ENCODE measurements around the gene BCL7A. TPM values are rescaled to one million over a fixed set of nuclear protein-coding genes. Genes with fewer than 3 reads are reported as not detected.

The BCL7A gene
- total RNA-seq, 4 donors from 2014 or later, result 0.75 to 6.8 (median 6.3) TPM

- Histone ChIP-seq H3K9me3 (no peaks in the 10 kb centered on the region), H3K4me1 (peaks cover 76 to 90% (median 79%) of the 10 kb centered on the region in 4 donors), H3K27me3 (no peaks in the 10 kb centered on the region), H3K36me3 (no peaks in the 10 kb centered on the region), H3K27ac (peak overlapping the region; percentile 71 to 95 (median 92)), H3K4me3 (no peak overlapping the region)
- 94 to 95% methylated on average over 5 to 9 of the region's 9 CpGs for WGBS, 2 donors (ENCODE audit: low coverage in 1 of 2)
- no peak for TF ChIP-seq EP300 (IDR thresholded peaks at IDR 0.05; ENCODE audit: low read depth)
- no peak for TF ChIP-seq POLR2A (IDR thresholded peaks at IDR 0.05)
- TF ChIP-seq, protein P1, sequence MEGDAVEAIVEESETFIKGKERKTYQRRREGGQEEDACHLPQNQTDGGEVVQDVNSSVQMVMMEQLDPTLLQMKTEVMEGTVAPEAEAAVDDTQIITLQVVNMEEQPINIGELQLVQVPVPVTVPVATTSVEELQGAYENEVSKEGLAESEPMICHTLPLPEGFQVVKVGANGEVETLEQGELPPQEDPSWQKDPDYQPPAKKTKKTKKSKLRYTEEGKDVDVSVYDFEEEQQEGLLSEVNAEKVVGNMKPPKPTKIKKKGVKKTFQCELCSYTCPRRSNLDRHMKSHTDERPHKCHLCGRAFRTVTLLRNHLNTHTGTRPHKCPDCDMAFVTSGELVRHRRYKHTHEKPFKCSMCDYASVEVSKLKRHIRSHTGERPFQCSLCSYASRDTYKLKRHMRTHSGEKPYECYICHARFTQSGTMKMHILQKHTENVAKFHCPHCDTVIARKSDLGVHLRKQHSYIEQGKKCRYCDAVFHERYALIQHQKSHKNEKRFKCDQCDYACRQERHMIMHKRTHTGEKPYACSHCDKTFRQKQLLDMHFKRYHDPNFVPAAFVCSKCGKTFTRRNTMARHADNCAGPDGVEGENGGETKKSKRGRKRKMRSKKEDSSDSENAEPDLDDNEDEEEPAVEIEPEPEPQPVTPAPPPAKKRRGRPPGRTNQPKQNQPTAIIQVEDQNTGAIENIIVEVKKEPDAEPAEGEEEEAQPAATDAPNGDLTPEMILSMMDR (IDR thresholded peaks at IDR 0.05), result no peak
- DNase-seq, result no peak
- in situ Hi-C loops (cut with MboI; ENCODE audit: low pct_ligation_motif_present in 1 of 4, low pct_unique_long_range_greater_than_20kb in 1 of 4, low sequenced_read_pairs in 3 of 4), result no loop called here
- intact Hi-C loops (cut with DNase I; ENCODE audit: low total_unique reads), result no loop called here
Observed at GRCh38 chr12:122093098-122093883, 71.6 kb downstream of the BCL7A start.

GRCh38 chr12:122094137-122094734, 72.6 kb downstream of the BCL7A start:
- peaks cover 76 to 90% (median 79%) of the 10 kb centered on the region in 4 donors for H3K4me1 ChIP-seq
- no peak for DNase-seq
- TF ChIP-seq POLR2AphosphoS5 (IDR thresholded peaks at IDR 0.05) (no peak), EP300 (IDR thresholded peaks at IDR 0.05; ENCODE audit: low read depth) (no peak), POLR2A (IDR thresholded peaks at IDR 0.05) (no peak)
- TF ChIP-seq, protein P1 (IDR thresholded peaks at IDR 0.05), result no peak
- intact Hi-C loops (cut with DNase I; ENCODE audit: low total_unique reads) (no loop called here), in situ Hi-C loops (cut with MboI; ENCODE audit: low pct_ligation_motif_present in 1 of 4, low pct_unique_long_range_greater_than_20kb in 1 of 4, low sequenced_read_pairs in 3 of 4) (no loop called here)
- H3K36me3 ChIP-seq, result no peaks in the 10 kb centered on the region
- whole genome bisulfite sequencing, 2 donors (ENCODE audit: low coverage in 1 of 2), result 87 to 96% methylated on average over 3 to 5 of the region's 5 CpGs
- H3K27ac ChIP-seq, result peak overlapping the region; percentile 84 to 94 (median 92)
- H3K27me3 ChIP-seq, result no peaks in the 10 kb centered on the region
- no peaks in the 10 kb centered on the region for H3K9me3 ChIP-seq
- no peak overlapping the region for H3K4me3 ChIP-seq

DNA sequence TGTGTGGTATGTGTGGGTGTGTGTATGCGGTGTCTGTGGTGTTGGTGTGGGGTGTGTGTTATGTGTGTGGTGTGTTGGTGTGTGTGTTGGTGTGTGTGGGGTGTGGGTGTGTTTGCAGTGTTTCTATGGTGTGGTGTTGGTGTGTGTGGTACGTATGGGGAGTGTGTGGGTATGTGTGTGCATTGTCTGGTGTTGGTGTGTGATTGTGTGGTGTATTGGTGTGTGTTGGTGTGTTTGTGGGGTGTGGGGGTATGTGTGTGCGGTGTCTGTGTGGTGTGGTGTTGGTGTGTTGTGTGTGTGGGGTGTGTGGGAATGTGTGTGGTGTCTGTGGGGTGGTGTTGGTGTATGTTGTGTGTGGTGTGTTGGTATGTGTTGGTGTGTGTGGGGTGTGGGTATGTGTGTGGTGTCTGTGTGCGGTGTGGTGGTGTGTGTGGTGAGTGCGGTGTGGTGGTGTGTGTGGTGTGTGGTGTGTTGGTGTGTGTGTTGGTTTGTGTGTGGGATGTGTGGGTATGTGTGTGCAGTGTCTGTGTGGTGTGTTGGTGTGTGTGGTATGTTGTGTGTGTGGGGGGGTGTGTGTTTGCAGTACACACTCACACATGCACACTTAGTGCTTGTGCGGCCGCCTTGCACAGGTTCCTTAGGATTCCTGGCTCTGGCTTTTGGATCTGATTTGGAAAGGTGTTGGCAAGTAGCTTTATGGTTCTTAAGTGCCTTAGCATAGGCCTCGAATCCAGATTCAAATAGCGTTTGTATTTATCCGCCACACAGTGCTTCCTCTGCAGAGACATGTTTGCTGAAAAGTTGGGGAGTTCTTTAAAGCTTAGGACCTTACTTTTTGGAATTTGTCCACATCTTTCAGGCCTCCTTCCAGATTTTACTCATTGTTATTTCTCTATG, 73.3 kb downstream of the BCL7A start:
- TF ChIP-seq POLR2A (IDR thresholded peaks at IDR 0.05), result no peak
- TF ChIP-seq POLR2AphosphoS5 (IDR thresholded peaks at IDR 0.05), result peak in 2 of 3 donors; percentile 6 to 12
- no peak overlapping the region for H3K4me3 ChIP-seq
- no peak for DNase-seq
- H3K36me3 ChIP-seq, result no peaks in the 10 kb centered on the region
- intact Hi-C loops (cut with DNase I; ENCODE audit: low total_unique reads), result no loop called here
- no peaks in the 10 kb centered on the region for H3K27me3 ChIP-seq
- WGBS, 2 donors (ENCODE audit: low coverage in 1 of 2), result 57 to 80% methylated on average over 4 to 10 of the region's 10 CpGs
- in situ Hi-C loops (cut with MboI; ENCODE audit: low pct_ligation_motif_present in 1 of 4, low pct_unique_long_range_greater_than_20kb in 1 of 4, low sequenced_read_pairs in 3 of 4), result no loop called here
- H3K27ac ChIP-seq, result peak overlapping the region; percentile 84 to 94 (median 92)
- peaks cover 76 to 92% (median 79%) of the 10 kb centered on the region in 4 donors for H3K4me1 ChIP-seq
- H3K9me3 ChIP-seq, result no peaks in the 10 kb centered on the region

GRCh38 chr12:122096014-122096413, 74.3 kb downstream of the BCL7A start:
- TF ChIP-seq EP300 (IDR thresholded peaks at IDR 0.05; ENCODE audit: low read depth), result no peak
- Histone ChIP-seq H3K27ac (peak overlapping the region; percentile 84 to 94 (median 92)), H3K36me3 (no peaks in the 10 kb centered on the region), H3K4me3 (no peak overlapping the region), H3K4me1 (peaks cover 76 to 92% (median 79%) of the 10 kb centered on the region in 4 donors), H3K9me3 (no peaks in the 10 kb centered on the region), H3K27me3 (no peaks in the 10 kb centered on the region)
- DNase-seq, result peak; percentile 5
- WGBS, 2 donors (ENCODE audit: low coverage in 1 of 2), result 50 to 63% methylated on average over 4 to 9 of the region's 9 CpGs
- in situ Hi-C loops (cut with MboI; ENCODE audit: low pct_ligation_motif_present in 1 of 4, low pct_unique_long_range_greater_than_20kb in 1 of 4, low sequenced_read_pairs in 3 of 4) (no loop called here), intact Hi-C loops (cut with DNase I; ENCODE audit: low total_unique reads) (no loop called here)

Data from transverse colon (tissue), 4 donors.